OCI-LY1 (cell line): ENCODE measurements around the gene CNTNAP5.

Experiments
- CTCF ChIP-seq: fragments of 200-600 bp; sonication (generic), shearing (Covaris generic); IDR thresholded peaks from 2 replicates; pipeline ENCODE4 v1.5.1; 2017; ENCODE audit warnings: mild to moderate bottlenecking, antibody characterized with exemption, low read length, moderate library complexity, mixed read lengths
- EZH2 ChIP-seq: fragments of 200-600 bp; sonication (generic), shearing (Covaris generic); IDR thresholded peaks from 2 replicates; pipeline ENCODE4 v1.8.0; 2017; ENCODE audit warnings: borderline replicate concordance, mixed run types, mild to moderate bottlenecking, antibody characterized with exemption, low read length, moderate library complexity, mixed read lengths

DNA sequence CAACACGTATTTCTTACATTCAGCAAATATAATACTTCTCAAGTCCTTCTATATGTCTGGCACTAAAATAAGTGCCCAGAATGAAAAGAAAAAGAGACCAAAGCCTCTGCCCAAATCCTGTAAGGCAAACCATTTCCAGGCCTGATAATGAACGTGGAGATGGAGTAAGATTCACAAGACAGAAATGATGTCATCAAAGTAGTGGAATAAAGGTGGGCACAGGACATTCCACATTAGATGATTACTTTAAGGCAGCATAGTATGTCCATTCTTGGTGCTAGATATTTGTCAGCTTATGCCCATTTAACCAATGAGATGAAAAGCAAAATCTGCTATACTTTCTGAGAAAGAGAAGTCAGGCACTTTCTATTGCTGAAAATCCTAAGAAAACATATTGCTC lies 38.5 kb downstream of the CNTNAP5 start:
- TF ChIP-seq CTCF = no peak
- no peak for TF ChIP-seq EZH2
